Measurements from ENCODE around the gene MRPS5.
A peak's percentile ranks its signal among the peaks of the same experiment; 100 is the strongest.

GRCh38 chr2:95165371-95166064 is 43.9 kb upstream of the MRPS5 start, which contains the start of gene ZNF2:
- TF ChIP-seq POLR2AphosphoS5 (IDR thresholded peaks at IDR 0.05; ENCODE audit: borderline replicate concordance, low read depth, low read length) (peak; percentile 89), EZH2 (IDR thresholded peaks at IDR 0.05) (no peak), FOXP2 (optimal IDR thresholded peaks at IDR 0.05; ENCODE audit: control extremely low read depth, extremely low read length, insufficient read depth) (no peak)
